H9 (cell line): Measurements from ENCODE around the gene SPSB4. TPM values are rescaled to one million over a fixed set of nuclear protein-coding genes. Genes with fewer than 3 reads are reported as not detected.

ENCODE experiments used
- DNase-seq: peaks from one replicate; pipeline ENCODE4 v3.0.0-alpha.2; 2017
- H2AFZ ChIP-seq: one replicate; pipeline ENCODE4 v1.6.1; 2013; ENCODE audit warnings: mild to moderate bottlenecking, low read length, control low read depth, moderate library complexity
- H2AK5ac ChIP-seq: 2 replicates; pipeline ENCODE4 v1.6.1; 2013; ENCODE audit warnings: low read length, control low read depth, mixed read lengths; ENCODE audit not compliant: insufficient read length
- H2BK120ac ChIP-seq: one replicate; pipeline ENCODE4 v1.6.1; 2013; ENCODE audit warnings: low read depth, mild to moderate bottlenecking, low read length, control low read depth, inconsistent platforms; ENCODE audit not compliant: poor library complexity, severe bottlenecking
- H2BK12ac ChIP-seq: 2 replicates; pipeline ENCODE4 v1.6.1; 2013; ENCODE audit warnings: low read length, control low read depth, mixed read lengths, low read depth; ENCODE audit not compliant: insufficient read length
- H2BK15ac ChIP-seq: 2 replicates; pipeline ENCODE4 v1.6.1; 2013; ENCODE audit warnings: low read depth, low read length, control low read depth
- H2BK20ac ChIP-seq: one replicate; pipeline ENCODE4 v1.6.1; 2013; ENCODE audit warnings: low read depth, mild to moderate bottlenecking, low read length, control low read depth, inconsistent platforms; ENCODE audit not compliant: poor library complexity, severe bottlenecking
- H2BK5ac ChIP-seq: 2 replicates; pipeline ENCODE4 v1.6.1; 2013; ENCODE audit warnings: low read length, control low read depth, mixed read lengths; ENCODE audit not compliant: insufficient read length
- H3K14ac ChIP-seq: 2 replicates; pipeline ENCODE4 v1.6.1; 2013; ENCODE audit warnings: low read length, control low read depth; ENCODE audit not compliant: insufficient read depth
- H3K18ac ChIP-seq: 2 replicates; pipeline ENCODE4 v1.6.1; 2013; ENCODE audit warnings: low read depth, mild to moderate bottlenecking, mixed read lengths, low read length, control low read depth; ENCODE audit not compliant: insufficient read length
- H3K23ac ChIP-seq: 2 replicates; pipeline ENCODE4 v1.6.1; 2013; ENCODE audit warnings: low read length, control low read depth, mixed read lengths, low read depth; ENCODE audit not compliant: insufficient read length
- H3K23me2 ChIP-seq: 2 replicates; pipeline ENCODE4 v1.6.1; 2013; ENCODE audit warnings: low read depth, mild to moderate bottlenecking, mixed read lengths, low read length, control low read depth; ENCODE audit not compliant: insufficient read length, poor library complexity, severe bottlenecking
- H3K27ac ChIP-seq: 2 replicates; pipeline ENCODE4 v1.5.1; 2013; ENCODE audit warnings: low read length, control low read depth, mixed read lengths, low read depth; ENCODE audit not compliant: insufficient read length
- H3K27me3 ChIP-seq: 2 replicates; pipeline ENCODE4 v1.6.1; 2013; ENCODE audit warnings: low read length, control low read depth, inconsistent platforms; ENCODE audit not compliant: insufficient read depth
- H3K4ac ChIP-seq: 2 replicates; pipeline ENCODE4 v1.6.1; 2013; ENCODE audit warnings: low read depth, mild to moderate bottlenecking, control low read depth, inconsistent platforms, low read length, moderate library complexity
- H3K4me1 ChIP-seq: 2 replicates; pipeline ENCODE4 v1.6.1; 2013; ENCODE audit warnings: low read length, control low read depth, inconsistent platforms; ENCODE audit not compliant: insufficient read depth
- H3K4me2 ChIP-seq: 2 replicates; pipeline ENCODE4 v1.6.1; 2013; ENCODE audit warnings: low read length, control low read depth, mixed read lengths; ENCODE audit not compliant: insufficient read length, insufficient read depth
- H3K56ac ChIP-seq: 2 replicates; pipeline ENCODE4 v1.6.1; 2013; ENCODE audit warnings: low read depth, mild to moderate bottlenecking, mixed read lengths, low read length, control low read depth; ENCODE audit not compliant: insufficient read length
- H3K79me1 ChIP-seq: 2 replicates; pipeline ENCODE4 v1.6.1; 2013; ENCODE audit warnings: low read depth, mild to moderate bottlenecking, moderate library complexity, low read length, control low read depth, inconsistent platforms; ENCODE audit not compliant: insufficient read depth, poor library complexity, severe bottlenecking
- H3K79me2 ChIP-seq: 2 replicates; pipeline ENCODE4 v1.6.1; 2013; ENCODE audit warnings: low read length, control low read depth, inconsistent platforms; ENCODE audit not compliant: insufficient read depth
- H3K9ac ChIP-seq: 2 replicates; pipeline ENCODE4 v1.6.1; 2013; ENCODE audit warnings: low read length, control low read depth, mixed read lengths; ENCODE audit not compliant: insufficient read length; ENCODE audit errors: extremely low read depth
- H3K9me3 ChIP-seq: one replicate; pipeline ENCODE4 v1.6.1; 2013; ENCODE audit warnings: low read depth, low read length, inconsistent platforms; ENCODE audit not compliant: control insufficient read depth
- H3T11ph ChIP-seq: one replicate; pipeline ENCODE4 v1.6.1; 2013; ENCODE audit warnings: mild to moderate bottlenecking, low read length, control low read depth, inconsistent platforms
- H4K20me1 ChIP-seq: one replicate; pipeline ENCODE4 v1.6.1; 2013; ENCODE audit not compliant: control insufficient read depth, insufficient read length, insufficient read depth
- H4K5ac ChIP-seq: 2 replicates; pipeline ENCODE4 v1.6.1; 2013; ENCODE audit warnings: low read depth, mild to moderate bottlenecking, mixed read lengths, low read length, control low read depth; ENCODE audit not compliant: insufficient read length
- H4K8ac ChIP-seq: replicated peaks from 2 replicates; pipeline ENCODE4 v1.6.1; 2013; ENCODE audit warnings: low read length, control low read depth, mixed read lengths, low read depth; ENCODE audit not compliant: insufficient read length
- H4K91ac ChIP-seq: 2 replicates; pipeline ENCODE4 v1.6.1; 2013; ENCODE audit warnings: low read depth, mild to moderate bottlenecking, moderate library complexity, mixed read lengths, low read length, control low read depth; ENCODE audit not compliant: insufficient read length
- H3K27ac Mint-ChIP-seq, 3 experiments: 2 replicates in 2 of 3; 3 replicates in 1 of 3; pipeline ENCODE4 v1.8.0; 2020 to 2021; ENCODE audit warnings: mixed read lengths in 3 of 3, mild to moderate bottlenecking in 1 of 3, moderate library complexity in 1 of 3
- H3K27me3 Mint-ChIP-seq: 2 replicates; pipeline ENCODE4 v1.8.0; 2021; ENCODE audit warnings: low read depth, mild to moderate bottlenecking, moderate library complexity, mixed read lengths
- H3K36me3 Mint-ChIP-seq, 3 experiments: 2 replicates in 2 of 3; 3 replicates in 1 of 3; pipeline ENCODE4 v1.8.0; 2020 to 2021; ENCODE audit warnings: low read depth in 3 of 3, mixed read lengths in 3 of 3; ENCODE audit not compliant: insufficient read depth in 1 of 3
- H3K4me1 Mint-ChIP-seq, 2 experiments: 2 replicates each; pipeline ENCODE4 v1.8.0; 2020; ENCODE audit warnings: mixed read lengths in 2 of 2
- H3K4me3 Mint-ChIP-seq, 2 experiments: 2 replicates in 1 of 2; 3 replicates in 1 of 2; pipeline ENCODE4 v1.8.0; 2020 to 2021; ENCODE audit warnings: mild to moderate bottlenecking in 2 of 2, mixed read lengths in 2 of 2, moderate library complexity in 1 of 2
- H3K9me3 Mint-ChIP-seq, 2 experiments: 2 replicates in 1 of 2; 3 replicates in 1 of 2; pipeline ENCODE4 v1.8.0; 2020; ENCODE audit warnings: mild to moderate bottlenecking in 2 of 2, mixed read lengths in 2 of 2, moderate library complexity in 1 of 2
- CTCF ChIP-seq: fragments of 200-600 bp; sonication (generic); conservative IDR thresholded peaks from 3 replicates; pipeline ENCODE4 v1.8.0; 2021; ENCODE audit warnings: antibody characterized with exemption, mild to moderate bottlenecking
- WGBS: extraction: QIAGEN DNeasy Blood & Tissue Kit; methylation state at CpG from one replicate; pipeline ENCODE4 v1.1.7; 2013; ENCODE audit warnings: missing lambda C conversion rate, low lambda C conversion rate, mixed read lengths; ENCODE audit not compliant: insufficient read length; ENCODE audit errors: extremely low coverage; 5-methylcytosine and 5-hydroxymethylcytosine counted together
- total RNA-seq: library from RNA; stranded (reverse); gene quantifications from 2 replicates; pipeline ENCODE4 v1.2.1, GENCODE V29; 2021

Gene SPSB4
- total RNA-seq, 1 experiment from 2014 or later: 6.2 TPM

GRCh38 chr3:141174674-141175073 is 123.5 kb downstream of the SPSB4 start:
- no peaks in the 10 kb centered on the region for H3K9me3 ChIP-seq
- no peak overlapping the region for H3K4ac ChIP-seq
- H3K23ac ChIP-seq: no peak overlapping the region
- Mint-ChIP-seq H3K27me3 (no peaks in the 10 kb centered on the region; the same call in 1 of the 2 replicates), H3K36me3 (peaks cover 0 to 3% (median 0%) of the 10 kb centered on the region in 3 experiments; a peak in 3 of 7 replicates), H3K27ac (no peak overlapping the region; a peak in 1 of 7 replicates), H3K4me1 (peaks cover 9% of the 10 kb centered on the region in 2 experiments), H3K9me3 (peaks cover 3 to 5% of the 10 kb centered on the region in 2 experiments; a peak in 4 of 5 replicates), H3K4me3 (no peak overlapping the region)
- DNase-seq: no peak
- H2BK5ac ChIP-seq: no peak overlapping the region
- no peak overlapping the region for H2BK12ac ChIP-seq
- H3K79me1 ChIP-seq: no peaks in the 10 kb centered on the region
- H3K23me2 ChIP-seq: no peaks in the 10 kb centered on the region
- H3K9ac ChIP-seq: no peak overlapping the region
- H2BK20ac ChIP-seq: no peak overlapping the region
- H2AK5ac ChIP-seq: no peak overlapping the region
- H3K27me3 ChIP-seq: no peaks in the 10 kb centered on the region
- H3K4me1 ChIP-seq: no peaks in the 10 kb centered on the region; the same call in 1 of the 2 replicates
- H2AFZ ChIP-seq: no peak overlapping the region
- no peak overlapping the region for H3K14ac ChIP-seq
- no peak overlapping the region for H4K5ac ChIP-seq
- H4K91ac ChIP-seq: no peak overlapping the region
- WGBS: no CpG with 5 or more reads among the region's 2 CpGs
- no peak overlapping the region for H3K27ac ChIP-seq
- H3T11ph ChIP-seq: no peak overlapping the region
- H3K56ac ChIP-seq: no peak overlapping the region
- no peaks in the 10 kb centered on the region for H3K79me2 ChIP-seq
- no peak for TF ChIP-seq CTCF
- no peak overlapping the region for H3K4me2 ChIP-seq
- no peak overlapping the region for H3K18ac ChIP-seq
- H4K20me1 ChIP-seq: no peaks in the 10 kb centered on the region
- H4K8ac ChIP-seq: no peak overlapping the region
- no peak overlapping the region for H2BK120ac ChIP-seq
- no peak overlapping the region for H2BK15ac ChIP-seq
